Cardiac muscle cell (in vitro differentiated cells and primary cell): Measurements from ENCODE around the gene GRAMD4. TPM values are rescaled to one million over a fixed set of nuclear protein-coding genes. Genes with fewer than 3 reads are reported as not detected.

Experiments
- DNase-seq, 2 donors: peaks; one replicate each; pipeline versions ENCODE4 v3.0.0 to v3.0.0-alpha.2; 2010 to 2017; ENCODE audit warnings: low read depth in 1 of 2, low spot score in 1 of 2
- H3K27ac ChIP-seq: fragments of 200-600 bp; sonication (generic); 2 replicates; pipeline ENCODE4 v1.5.1; 2016
- H3K27me3 ChIP-seq: fragments of 200-600 bp; sonication (generic); 2 replicates; pipeline ENCODE4 v1.6.0; 2016; ENCODE audit warnings: control low read depth
- H3K36me3 ChIP-seq: fragments of 200-600 bp; sonication (generic); 2 replicates; pipeline ENCODE4 v1.5.1; 2016; ENCODE audit warnings: control low read depth
- H3K4me1 ChIP-seq: fragments of 200-600 bp; sonication (generic); 2 replicates; pipeline ENCODE4 v1.8.1; 2017; ENCODE audit warnings: low read depth, mild to moderate bottlenecking, mixed run types
- H3K4me3 ChIP-seq: fragments of 200-600 bp; sonication (generic); 2 replicates; pipeline ENCODE4 v1.5.1; 2016; ENCODE audit warnings: mild to moderate bottlenecking
- H3K9me3 ChIP-seq: fragments of 200-600 bp; sonication (generic); 2 replicates; pipeline ENCODE4 v1.5.1; 2017; ENCODE audit warnings: low read depth, mild to moderate bottlenecking, control low read depth
- polyA plus RNA-seq: library from polyadenylated mRNA; unstranded; fragments of >200 nt; fragmentation: Nextera tagmentation; extraction: Ambion mirVana; gene quantifications from 2 replicates; pipeline ENCODE4 v1.2.1, GENCODE V29; 2016
- total RNA-seq: library from RNA; depleted of rRNA; stranded (reverse); fragments of >200 nt; gene quantifications from 2 replicates; pipeline ENCODE4 v1.2.3, GENCODE V29; 2016
- TF ChIP-seq, protein P1 (sequence below): IDR thresholded peaks from 2 replicates; pipeline ENCODE4 v1.5.1; 2012; ENCODE audit warnings: low read depth, mild to moderate bottlenecking, low read length

GRAMD4 gene
- total and polyA plus RNA-seq, 2 experiments from 2014 or later = 49.3 to 51.8 TPM

- Histone ChIP-seq H3K27me3 (no peaks in the 10 kb centered on the region), H3K36me3 (no peaks in the 10 kb centered on the region), H3K9me3 (no peaks in the 10 kb centered on the region), H3K4me1 (no peaks in the 10 kb centered on the region), H3K4me3 (no peak overlapping the region), H3K27ac (no peak overlapping the region)
- TF ChIP-seq, protein P1, sequence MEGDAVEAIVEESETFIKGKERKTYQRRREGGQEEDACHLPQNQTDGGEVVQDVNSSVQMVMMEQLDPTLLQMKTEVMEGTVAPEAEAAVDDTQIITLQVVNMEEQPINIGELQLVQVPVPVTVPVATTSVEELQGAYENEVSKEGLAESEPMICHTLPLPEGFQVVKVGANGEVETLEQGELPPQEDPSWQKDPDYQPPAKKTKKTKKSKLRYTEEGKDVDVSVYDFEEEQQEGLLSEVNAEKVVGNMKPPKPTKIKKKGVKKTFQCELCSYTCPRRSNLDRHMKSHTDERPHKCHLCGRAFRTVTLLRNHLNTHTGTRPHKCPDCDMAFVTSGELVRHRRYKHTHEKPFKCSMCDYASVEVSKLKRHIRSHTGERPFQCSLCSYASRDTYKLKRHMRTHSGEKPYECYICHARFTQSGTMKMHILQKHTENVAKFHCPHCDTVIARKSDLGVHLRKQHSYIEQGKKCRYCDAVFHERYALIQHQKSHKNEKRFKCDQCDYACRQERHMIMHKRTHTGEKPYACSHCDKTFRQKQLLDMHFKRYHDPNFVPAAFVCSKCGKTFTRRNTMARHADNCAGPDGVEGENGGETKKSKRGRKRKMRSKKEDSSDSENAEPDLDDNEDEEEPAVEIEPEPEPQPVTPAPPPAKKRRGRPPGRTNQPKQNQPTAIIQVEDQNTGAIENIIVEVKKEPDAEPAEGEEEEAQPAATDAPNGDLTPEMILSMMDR = no peak
- no peak for DNase-seq
These were observed 57.3 kb downstream of the GRAMD4 start for GRCh38 chr22:46677323-46678002.

GRCh38 chr22:46678003-46678657, 57.9 kb downstream of the GRAMD4 start:
- TF ChIP-seq, protein P1 = no peak
- no peak for DNase-seq
- no peak overlapping the region for H3K4me3 ChIP-seq
- no peak overlapping the region for H3K27ac ChIP-seq
- H3K27me3 ChIP-seq = no peaks in the 10 kb centered on the region
- no peaks in the 10 kb centered on the region for H3K4me1 ChIP-seq
- no peaks in the 10 kb centered on the region for H3K36me3 ChIP-seq
- H3K9me3 ChIP-seq = no peaks in the 10 kb centered on the region

GRCh38 chr22:46678785-46679700, 58.9 kb downstream of the GRAMD4 start:
- no peak for DNase-seq

DNA sequence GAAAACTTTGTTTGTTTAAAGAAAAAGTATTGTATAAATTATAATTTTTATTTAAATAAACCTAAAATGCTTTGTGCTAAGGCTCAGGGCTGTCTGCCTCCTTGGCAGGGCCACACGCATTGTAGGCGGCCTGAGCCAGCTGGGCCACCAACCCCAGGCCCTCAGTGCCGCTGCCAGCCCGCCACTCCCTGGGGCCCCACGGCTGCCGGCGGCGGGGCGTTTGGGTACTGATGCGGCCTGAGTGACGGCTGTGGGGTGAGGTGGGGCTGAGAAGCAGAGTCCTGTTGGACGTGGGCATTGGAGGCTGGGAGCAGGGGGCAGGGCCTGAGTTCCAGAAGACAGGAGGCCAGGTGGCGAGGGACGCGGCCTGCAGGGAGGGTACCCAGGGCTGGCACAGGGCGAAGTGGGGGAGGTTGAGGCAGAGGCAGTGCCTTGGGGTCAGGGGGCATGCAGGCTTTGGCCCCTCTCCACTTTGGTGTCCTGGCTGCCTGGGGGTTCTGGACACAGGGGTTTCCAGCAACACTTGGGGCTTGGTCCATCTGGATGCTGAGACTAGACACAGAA, 59.6 kb downstream of the GRAMD4 start:
- Histone ChIP-seq H3K4me1 (peaks cover 8% of the 10 kb centered on the region), H3K27me3 (no peaks in the 10 kb centered on the region), H3K36me3 (no peaks in the 10 kb centered on the region), H3K27ac (no peak overlapping the region), H3K9me3 (no peaks in the 10 kb centered on the region), H3K4me3 (no peak overlapping the region)
- no peak for DNase-seq
- TF ChIP-seq, protein P1 = no peak

More at GRCh38 chr22:46678785-46679700, 58.9 kb downstream of the GRAMD4 start:
- peaks cover 3% of the 10 kb centered on the region for H3K4me1 ChIP-seq
- H3K9me3 ChIP-seq = no peaks in the 10 kb centered on the region
- no peak overlapping the region for H3K4me3 ChIP-seq
- TF ChIP-seq, protein P1 = no peak
- no peaks in the 10 kb centered on the region for H3K36me3 ChIP-seq
- no peak overlapping the region for H3K27ac ChIP-seq
- H3K27me3 ChIP-seq = no peaks in the 10 kb centered on the region

GRCh38 chr22:46681010-46681409, 60.8 kb downstream of the GRAMD4 start:
- no peak overlapping the region for H3K4me3 ChIP-seq
- H3K4me1 ChIP-seq = peaks cover 19% of the 10 kb centered on the region
- H3K9me3 ChIP-seq = no peaks in the 10 kb centered on the region
- DNase-seq = no peak
- TF ChIP-seq, protein P1 = peak; percentile 25
- H3K36me3 ChIP-seq = peaks cover 5% of the 10 kb centered on the region
- H3K27me3 ChIP-seq = no peaks in the 10 kb centered on the region
- H3K27ac ChIP-seq = peak overlapping the region; percentile 18
